GM19463 (cell line): Measurements from ENCODE around the gene TRMT61A.

Experiments used
- ATAC-seq: cut with Tn5 transposase; IDR thresholded peaks from one replicate; pipeline ENCODE4 v1.9.1; 2021; ENCODE audit warnings: mild to moderate bottlenecking, moderate library complexity; ENCODE audit not compliant: unreplicated experiment

TRMT61A gene

GRCh38 chr14:103561381-103562178 lies 32.6 kb downstream of the TRMT61A start:
- ATAC-seq: peak; percentile 24

GRCh38 chr14:103562179-103562428 lies 33.1 kb downstream of the TRMT61A start:
- ATAC-seq: no peak

GRCh38 chr14:103562429-103563225 lies 33.6 kb downstream of the TRMT61A start, which contains the start of the genes BAG5 and COA8:
Gene BAG5, minus strand, starts transcription at chr14:103562657. Its CDS starts 1,493 bp downstream, at chr14:103561164.
Gene COA8, plus strand, starts transcription at chr14:103562960. Its CDS starts 42 bp downstream, at chr14:103563002.
- ATAC-seq: peak; percentile 65

- no peak for ATAC-seq
These were observed 34.2 kb downstream of the TRMT61A start for GRCh38 chr14:103563226-103563620.

GRCh38 chr14:103563844-103564505 lies 35.0 kb downstream of the TRMT61A start:
- no peak for ATAC-seq

GRCh38 chr14:103568952-103569351 lies 40.0 kb downstream of the TRMT61A start:
- ATAC-seq: no peak

GRCh38 chr14:103569408-103569807 lies 40.4 kb downstream of the TRMT61A start:
- no peak for ATAC-seq

- ATAC-seq: no peak
These were observed 45.1 kb downstream of the TRMT61A start for GRCh38 chr14:103574104-103574503.

GRCh38 chr14:103574707-103575285 lies 45.8 kb downstream of the TRMT61A start:
- ATAC-seq: no peak

GRCh38 chr14:103576371-103577024 lies 47.5 kb downstream of the TRMT61A start:
- ATAC-seq: no peak

- no peak for ATAC-seq
These were observed 49.5 kb downstream of the TRMT61A start for GRCh38 chr14:103578401-103579075.

GRCh38 chr14:103581206-103581605 lies 52.2 kb downstream of the TRMT61A start:
- no peak for ATAC-seq

GRCh38 chr14:103581954-103582703 lies 53.1 kb downstream of the TRMT61A start:
- no peak for ATAC-seq

- no peak for ATAC-seq
These were observed 55.4 kb downstream of the TRMT61A start for GRCh38 chr14:103584326-103584915.
